ENCODE data around the gene DPH2.
A peak's percentile ranks its signal among the peaks of the same experiment; 100 is the strongest.

DPH2 gene

DNA sequence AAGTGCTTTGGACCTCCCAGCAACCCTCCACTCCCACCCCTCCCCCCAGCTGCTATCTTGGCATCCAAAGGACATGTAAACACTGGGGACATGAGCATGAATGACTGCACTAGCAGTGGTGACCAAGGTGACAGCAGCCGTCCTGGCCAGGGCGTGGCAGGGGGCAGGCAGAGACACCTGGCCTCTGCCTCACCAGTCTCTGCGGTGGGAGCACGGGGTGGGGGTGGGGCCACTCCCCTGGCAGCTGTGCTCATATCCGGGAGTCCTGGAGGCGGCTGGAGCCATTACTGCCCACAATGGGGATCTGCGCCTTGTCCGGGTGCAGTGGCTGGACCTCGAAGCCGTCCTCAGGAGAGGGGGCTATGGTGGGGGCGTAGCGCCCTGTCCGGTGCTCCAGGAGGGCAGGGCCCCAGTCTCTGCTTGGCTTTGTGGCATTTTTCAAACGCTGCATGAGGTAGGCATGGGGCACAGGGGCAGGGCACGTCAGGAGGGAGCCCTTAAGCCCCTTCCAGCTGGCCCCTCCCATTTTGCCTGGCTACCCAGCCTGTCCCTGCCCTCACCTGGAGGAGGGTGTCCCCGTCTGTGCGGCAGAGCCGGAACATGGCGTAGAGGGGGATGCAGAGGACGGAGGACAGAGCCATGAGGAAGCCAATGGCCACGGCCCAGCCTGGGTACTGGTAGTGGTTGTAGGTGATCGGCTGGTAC, 27.6 kb downstream of the DPH2 start:
- no peak for DNase-seq

DNA sequence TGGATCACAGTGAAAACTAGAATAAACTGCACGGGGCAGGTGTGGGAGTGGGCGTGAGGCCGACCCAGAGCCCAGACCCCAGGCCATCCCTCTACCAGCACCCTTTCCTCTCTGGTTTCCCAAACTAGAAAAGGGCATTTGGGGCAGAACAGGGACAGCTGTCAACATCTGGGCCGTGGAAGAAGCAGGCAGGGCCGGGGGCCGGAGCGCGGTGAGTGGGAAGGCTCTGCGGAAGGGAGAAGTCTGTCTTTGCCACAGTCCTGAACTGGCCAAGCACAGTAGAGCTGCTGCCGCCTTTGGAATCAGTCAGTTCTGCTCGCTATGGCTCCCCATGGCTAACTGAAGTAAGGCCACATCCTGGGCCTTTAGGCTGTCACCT, 28.2 kb downstream of the DPH2 start:
- no peak for DNase-seq

DNA sequence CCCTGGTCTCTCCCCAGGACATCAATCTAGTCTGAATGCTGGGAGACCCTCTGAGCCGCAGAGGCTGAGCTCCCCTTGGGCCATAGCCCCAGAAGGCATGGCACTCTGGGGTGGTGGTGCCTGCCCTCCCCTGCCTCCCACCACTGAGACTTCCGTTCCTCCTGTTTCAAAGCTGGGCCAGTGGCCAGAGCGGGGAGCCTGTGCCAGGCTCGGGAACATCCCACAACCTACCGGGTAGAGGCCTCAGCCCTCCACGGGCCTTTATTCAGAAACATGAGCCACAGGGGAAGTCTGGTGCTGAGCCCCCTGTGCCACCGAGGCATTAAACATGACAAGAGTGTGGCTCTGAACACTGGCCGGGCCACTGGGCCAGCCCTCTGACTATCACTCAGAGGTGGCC, 29.6 kb downstream of the DPH2 start:
- DNase-seq = peak in 2 of 56 donors; percentile 24 to 32

DNA sequence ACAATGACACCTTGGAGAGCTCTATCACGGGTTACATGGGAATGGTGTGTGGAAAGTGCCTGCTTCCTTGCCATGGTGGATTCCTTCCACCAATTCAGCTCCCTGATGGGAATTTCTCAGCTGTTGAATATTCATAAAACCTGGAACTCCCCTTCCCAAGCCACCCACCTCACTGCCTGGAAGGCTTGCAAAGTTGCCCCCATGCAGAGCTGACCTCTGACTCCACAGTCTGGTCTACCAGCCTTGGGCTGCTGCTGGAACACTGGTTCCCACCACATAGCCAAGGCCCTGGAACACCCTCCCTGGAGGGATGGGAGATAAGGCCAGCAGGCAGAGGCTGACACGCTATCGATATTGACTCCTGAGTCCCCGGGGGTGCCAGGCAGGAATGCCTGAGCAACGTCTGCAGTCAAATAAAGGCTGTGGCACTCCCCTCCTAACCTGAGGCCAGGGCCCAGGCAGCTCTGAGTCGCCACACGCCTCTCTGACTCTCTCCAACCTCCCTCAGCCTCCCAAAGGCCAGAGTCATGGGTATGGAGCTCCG, 30.4 kb downstream of the DPH2 start:
- no peak for DNase-seq

DNA sequence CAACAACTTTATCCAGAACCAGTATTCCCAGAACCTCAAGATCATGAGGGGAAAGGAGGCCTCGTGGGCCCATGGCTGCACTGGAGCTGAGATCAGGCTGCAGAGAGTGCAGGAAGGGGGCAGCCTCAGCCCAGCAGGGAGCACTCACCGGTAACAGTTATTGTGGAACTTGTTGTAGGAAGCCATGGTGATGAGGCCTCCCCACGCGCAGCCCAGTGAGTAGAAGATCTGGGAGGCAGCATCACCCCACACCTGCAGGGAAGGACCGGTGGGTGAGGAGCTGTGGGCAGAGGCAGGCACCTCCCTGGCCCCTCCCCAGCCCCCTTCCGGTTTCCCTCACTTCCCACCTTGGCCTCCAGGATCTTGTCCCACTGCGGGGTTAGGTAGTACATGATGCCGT, 32.4 kb downstream of the DPH2 start:
- no peak for DNase-seq

DNA sequence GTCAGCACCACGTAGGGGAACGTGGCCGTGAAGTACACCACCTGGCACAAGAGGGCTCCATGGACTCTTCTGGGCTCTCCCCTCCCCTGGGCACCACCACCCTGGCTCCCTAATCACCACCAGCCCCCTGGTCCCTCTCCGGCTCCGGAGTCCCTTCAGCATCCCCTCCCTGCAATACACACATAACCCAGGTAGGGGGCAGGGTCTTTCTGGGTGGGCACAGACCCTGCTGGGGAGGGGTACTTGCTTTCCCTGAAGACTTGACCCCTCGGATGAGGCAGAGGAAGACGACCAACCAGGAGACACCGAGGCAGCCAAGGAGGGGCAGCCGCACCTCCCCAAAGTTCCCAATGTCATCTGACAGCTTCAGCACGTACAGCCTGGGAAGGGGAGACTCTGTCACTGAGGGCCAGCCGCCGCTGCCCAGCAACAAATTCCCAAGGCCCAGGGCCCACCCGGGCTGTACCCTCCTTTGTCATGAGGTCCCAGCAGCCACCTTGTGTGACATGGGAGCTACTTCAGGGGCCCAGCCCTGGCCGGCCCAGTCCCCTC, 32.9 kb downstream of the DPH2 start:
- no peak for DNase-seq

DNA sequence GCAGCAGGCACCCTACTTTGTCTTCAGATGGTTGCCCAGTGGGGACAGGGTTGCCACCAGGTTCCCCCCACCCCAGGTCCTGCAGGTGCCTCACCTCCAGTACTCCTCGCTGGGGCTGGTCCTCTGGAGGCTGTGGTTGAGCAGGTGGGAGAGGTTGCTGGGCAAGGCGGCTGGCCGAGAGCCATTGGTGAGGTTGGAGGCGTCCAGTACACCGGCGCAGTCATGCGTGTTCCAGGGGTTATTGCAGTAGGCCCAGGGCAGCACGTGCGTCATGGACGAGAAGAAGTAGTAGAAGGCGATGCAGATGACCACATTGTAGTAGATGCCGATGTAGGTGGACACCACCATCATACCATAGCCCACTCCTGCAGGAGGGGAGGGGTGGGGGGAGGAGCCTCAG, 38.4 kb downstream of the DPH2 start:
- no peak for DNase-seq

DNA sequence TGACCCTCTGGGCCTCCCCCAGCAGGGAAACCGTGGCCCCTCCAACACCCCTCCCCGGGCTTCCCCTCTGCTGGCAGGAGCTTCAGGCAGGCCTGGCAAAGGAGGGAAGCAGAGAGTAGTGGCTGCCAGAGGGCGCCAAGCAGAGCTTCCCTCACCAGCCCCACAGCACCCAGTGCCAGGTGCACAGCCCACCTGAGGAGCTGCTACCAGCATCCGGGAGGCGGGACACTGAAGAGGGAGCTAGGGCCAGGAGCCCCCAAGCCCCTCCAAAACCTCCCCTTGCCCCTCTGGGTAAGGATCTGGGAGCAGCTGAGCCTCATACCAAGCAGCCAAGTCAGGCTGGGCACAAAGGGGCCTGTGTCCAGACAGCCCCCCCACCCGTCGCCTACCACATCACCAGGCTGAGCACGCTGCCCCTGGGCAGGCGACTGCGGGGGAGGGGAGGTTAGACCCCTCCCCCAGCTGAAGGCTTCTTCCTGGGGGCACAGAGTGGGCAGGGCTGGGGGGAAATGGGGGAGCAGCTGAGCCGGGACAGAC, 41.2 kb downstream of the DPH2 start:
- peak in 54 of 56 donors; percentile 50 to 95 (median 82) for DNase-seq

DNA sequence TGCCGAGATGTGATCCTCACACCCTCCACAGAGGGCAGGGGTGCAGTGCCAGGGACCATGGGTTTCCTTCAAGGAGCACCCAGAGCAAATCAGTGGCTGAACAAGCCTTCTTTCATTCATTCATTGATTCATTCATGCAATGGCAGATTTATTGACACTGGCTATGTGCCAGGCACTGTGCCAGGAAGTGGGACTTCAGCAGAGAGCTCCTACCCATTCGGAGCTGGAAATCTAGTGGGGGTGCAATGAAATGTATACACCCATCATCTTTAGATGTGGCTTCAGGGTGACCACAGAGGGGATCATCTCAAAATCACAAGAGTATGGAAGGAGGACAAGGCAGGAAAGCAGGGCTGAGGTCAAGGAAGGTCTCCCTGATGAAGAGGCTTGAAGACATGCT, 42.6 kb downstream of the DPH2 start:
- peak in 3 of 56 donors; percentile 17 to 37 (median 33) for DNase-seq

DNA sequence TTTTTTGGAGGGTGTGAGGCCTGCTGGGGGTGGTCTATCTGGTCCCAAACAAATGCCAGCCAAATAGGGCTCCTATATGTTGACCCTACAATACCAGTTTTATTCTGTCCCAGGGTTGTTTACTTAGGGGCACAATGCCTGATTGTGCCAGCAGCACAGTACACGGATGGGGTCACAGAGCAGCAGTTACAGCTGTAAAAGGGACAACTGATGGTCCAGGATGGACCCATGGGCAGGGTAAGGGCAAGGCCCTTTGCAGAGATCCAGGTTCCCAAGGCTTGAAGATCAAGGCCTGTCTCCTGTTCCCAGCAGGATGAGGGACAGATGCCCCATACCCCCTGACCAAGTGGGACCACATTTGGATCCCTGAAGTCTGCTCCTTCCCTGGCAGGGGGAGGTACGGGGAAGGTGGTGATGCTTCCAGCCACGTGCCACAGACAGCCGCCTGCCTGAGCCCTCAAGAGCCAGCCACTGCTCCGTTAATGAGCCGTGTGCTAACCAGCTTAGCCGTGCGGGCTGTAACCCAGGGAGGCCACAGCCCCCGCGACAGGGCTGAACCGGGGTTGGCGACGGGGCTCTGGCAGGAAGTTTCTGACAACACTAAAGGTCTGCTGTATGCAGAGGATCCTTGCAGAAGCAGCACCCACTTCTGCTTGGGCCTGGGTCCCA, 43.3 kb downstream of the DPH2 start:
- peak in 16 of 56 donors; percentile 23 to 64 (median 50) for DNase-seq

DNA sequence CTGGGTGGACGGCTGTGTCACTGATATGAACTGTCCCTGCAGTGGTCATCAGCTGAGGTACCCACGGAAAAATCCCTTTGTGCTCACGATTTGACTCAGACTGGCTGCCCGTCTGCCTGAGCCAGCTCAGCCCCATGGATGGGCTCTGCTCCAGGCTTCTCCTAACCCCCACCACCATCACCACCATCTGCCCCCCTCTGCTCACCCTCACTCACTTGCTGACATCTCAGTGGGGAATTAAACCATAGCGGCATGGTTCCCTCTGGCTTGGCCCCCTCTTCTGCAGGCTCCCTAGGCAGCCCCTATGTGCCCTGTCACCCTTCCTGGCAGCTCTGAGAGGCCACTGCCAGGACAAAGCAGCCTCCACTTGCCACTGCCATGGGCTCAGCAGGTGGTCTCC, 44.1 kb downstream of the DPH2 start:
- peak in 15 of 56 donors; percentile 19 to 54 (median 36) for DNase-seq

DNA sequence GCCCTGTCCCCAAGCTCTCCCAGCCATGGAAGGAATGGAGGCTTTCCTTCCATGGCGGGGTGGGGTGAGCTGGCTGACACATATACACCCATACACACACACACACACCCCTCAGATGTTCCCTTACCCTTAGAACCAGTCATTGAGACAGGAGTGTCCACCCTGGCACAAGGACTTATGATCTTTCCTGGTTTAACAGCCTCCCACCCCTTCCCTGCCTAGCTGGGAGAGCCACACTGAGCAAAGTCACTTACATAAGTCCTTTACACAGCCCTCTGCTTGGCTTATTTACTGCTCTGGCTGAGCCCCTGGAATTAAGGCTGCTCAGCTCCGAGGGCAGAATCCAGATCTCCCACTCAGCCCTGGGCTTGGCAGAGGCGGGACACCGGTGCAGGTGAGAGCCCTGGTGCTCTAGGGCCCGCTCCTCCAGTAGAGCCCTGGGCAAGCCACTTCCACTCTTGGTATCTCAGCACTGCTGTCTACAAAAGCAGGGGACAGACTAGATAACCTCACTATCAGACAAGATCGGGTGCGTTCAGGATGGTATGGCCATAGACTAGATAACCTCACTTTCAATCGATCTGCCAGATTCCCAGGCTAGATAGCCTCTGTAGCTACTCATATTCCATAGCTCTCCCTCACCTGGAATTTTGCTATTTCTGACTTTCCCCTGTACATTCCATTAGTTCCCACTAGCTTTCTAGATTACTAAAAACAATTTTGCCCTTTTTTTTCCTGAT, 44.7 kb downstream of the DPH2 start:
- peak in 4 of 56 donors; percentile 29 to 43 (median 31) for DNase-seq

DNA sequence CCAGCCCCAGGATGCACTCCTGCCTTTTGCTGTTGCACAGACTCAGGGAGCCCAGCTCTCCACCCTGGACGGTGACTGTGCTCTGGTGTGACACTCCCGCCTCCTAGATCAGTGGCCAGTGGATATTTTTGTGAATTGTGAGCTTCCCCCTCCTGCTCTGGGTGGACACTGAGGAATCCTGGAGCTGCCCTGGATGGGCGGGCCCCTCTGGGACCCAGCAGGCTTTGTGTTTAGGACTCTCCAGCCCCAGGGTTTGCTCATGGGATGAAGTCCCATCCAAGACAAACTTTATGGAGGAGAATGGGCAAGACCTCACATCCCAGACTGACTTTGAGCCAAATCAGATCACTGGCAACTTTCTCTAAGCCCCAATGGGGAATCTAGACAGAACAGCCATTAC, 45.4 kb downstream of the DPH2 start:
- peak in 4 of 56 donors; percentile 14 to 30 (median 18) for DNase-seq

DNA sequence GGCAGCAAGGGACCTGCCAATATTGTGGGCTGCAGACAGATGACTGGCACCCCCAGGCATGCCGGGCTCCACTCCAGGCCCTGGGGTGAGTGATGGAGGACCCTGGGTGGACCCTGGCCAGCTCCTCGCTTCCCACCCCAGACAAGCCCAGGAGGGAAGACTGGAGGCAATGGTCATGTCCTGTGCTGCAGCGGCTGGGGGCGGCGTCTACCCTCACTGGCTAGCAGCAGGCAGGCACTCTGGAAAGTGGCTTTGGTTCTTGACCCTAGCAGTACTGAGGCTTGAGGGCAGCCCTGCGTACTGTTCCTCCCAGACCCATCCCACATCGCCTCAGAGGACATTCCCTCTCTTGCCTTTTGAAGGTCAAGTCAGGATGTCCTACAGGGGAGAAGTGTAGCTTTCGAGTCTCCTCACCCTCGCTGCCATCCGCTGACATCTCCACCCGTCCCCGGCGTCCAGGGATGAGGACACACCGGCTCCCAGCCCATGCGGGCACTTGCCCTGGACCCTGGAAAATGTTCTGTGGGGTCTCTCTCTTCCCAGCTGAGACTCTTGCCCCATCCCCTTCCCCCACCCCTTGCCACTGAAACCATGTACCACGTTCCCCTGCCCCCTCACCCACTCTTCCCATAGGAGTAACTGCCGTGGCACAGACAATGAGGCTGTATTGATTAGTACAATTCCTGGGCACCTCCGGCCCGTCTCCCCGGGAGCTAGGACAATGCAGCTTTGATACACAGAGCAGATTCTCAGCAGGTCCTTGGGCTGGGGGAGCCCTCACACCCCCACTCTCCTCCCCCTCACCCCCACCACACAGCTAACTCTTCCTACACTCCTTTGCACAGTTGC, 46.5 kb downstream of the DPH2 start:
- DNase-seq = peak in 17 of 56 donors; percentile 27 to 64 (median 50)

DNA sequence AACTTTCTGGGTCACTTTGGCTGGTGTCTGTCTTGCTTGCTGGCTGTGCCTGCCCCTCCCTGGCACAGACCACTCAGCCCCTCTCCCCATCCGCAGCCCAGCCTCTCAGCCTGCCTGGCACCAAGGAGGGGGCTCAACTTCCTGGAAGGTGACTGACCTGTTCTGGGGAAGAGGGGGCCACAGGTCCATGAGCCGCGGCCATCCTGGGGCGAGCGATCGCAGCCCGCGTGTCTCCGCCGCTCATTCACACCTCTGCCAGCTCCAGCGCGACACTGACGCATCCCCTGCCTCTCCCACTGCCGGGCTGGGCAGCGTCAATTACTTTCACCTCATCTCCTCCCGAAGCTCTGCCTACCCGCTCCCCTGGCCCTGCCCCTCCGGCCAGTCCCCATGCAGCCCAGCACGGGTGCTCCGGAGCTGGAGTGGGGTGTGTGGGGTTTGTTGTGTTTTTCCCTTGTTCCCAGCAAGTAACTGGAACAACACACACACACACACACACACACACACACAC, 47.1 kb downstream of the DPH2 start:
- peak in 16 of 56 donors; percentile 23 to 59 (median 40) for DNase-seq

DNA sequence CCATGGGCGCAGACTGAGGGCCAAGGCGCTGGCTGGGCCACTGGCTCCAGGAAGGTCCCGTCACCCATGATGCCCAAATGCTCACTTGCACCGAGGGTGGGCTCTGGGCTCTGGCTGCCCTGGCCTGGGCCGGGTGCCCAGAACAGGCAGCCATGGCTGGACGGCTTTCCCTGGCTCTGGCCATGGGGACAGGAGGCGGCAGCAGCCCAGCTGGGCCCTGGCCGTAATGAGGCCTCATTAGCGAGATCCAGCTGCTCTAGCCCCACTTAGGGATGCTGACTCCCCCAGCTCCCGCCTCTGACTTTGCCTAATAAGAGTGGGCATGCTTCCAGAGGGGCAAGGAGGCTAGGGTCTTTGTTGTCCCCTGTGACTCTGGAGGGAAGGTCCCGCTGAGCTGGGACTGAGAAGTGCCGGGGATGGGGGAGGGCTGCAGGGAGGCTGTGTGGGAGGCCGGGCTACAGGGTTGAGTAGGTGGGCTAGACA, 49.7 kb downstream of the DPH2 start:
- DNase-seq = peak in 44 of 56 donors; percentile 28 to 84 (median 61)

DNA sequence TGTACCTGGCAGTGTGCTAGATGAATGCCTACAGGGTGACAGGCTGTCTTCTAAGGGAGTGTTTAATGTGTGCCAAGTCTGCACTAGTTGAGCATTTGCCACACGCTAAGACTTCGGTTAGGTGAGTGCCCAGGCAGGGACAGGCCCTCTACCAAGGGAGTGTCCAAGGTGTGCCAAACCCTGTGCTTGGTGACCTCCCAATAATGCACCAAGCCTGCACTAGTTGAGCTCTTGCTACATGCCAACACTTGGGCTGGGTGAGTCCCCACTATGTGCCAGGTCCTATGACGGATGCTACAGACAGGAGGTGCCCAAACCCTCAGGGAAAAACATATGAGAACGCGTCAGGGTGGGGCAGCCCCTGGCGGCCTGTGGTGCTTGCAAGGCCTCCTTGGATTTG, 50.7 kb downstream of the DPH2 start:
- DNase-seq = no peak

DNA sequence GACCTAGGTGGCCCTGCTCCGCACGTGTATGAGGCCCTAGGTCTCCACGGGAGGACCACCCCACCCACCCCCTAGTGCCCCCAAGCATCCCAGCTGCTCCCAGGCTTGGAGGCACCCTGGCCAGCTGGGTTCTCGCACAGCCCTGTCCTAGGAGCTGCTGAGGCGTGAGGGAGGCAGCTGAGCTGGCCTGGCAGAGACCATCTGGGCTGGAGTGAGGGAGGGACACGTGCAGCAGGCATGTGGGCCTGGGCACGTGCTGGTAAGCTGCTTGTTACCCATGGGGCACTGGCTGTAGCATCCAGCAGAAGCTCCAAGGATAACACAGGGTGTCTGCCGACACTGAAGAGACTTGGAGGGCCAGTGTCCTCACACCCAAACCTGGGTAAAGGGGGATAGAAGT, 51.3 kb downstream of the DPH2 start:
- peak in 13 of 56 donors; percentile 18 to 70 (median 38) for DNase-seq

DNA sequence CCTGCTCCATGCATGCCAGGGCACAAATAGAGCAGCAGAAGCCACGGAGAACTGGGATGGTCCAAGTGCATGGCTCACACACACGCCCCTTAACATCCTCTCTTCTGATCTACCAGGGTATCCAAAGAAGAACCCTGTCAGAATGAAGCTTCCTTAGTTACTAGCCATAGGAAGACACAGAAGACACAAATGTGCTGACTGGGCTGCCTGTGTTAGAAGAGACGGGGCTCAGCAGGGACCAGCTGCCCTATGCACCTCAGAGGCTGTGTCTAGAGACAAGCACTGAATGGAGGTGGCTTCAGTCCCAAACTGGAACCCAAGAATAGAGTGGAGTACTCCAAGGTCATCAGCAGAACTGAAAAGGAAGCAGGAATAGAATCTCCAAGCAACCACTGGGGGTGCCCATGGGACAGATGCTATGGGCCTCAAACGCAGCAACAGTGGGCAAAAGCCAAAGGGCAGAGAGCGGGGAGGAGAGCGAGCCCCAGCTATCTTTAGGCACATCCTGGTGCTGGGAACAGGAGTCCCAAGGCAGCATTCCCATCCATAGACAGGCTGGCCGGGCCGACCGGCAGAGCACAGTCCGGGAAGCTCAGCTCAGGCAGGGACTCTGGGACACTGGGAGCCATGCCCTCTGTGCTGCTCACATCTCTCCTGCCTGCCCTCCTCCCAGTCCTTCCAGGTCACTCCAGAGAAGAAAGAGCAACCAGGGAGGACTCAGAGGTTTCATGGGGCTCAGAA, 51.9 kb downstream of the DPH2 start:
- DNase-seq = no peak
